MM.1S (cell line): ENCODE data around the gene MCTP2.
"Not testable (repeated sequence)": the region's sequence is repeated elsewhere in the genome, so short reads cannot be mapped to it uniquely, and the experiment has no call there.

Experiments used
- DNase-seq: peaks from one replicate; pipeline ENCODE4 v3.0.0-alpha.2; 2015
- H2AFZ ChIP-seq: fragments of 300-600 bp; sonication (generic); 2 replicates; pipeline ENCODE4 v1.6.0; 2016; ENCODE audit warnings: antibody characterized with exemption, low read length
- H3F3A ChIP-seq: fragments of 300-600 bp; sonication (generic); 2 replicates; pipeline ENCODE4 v1.6.1; 2016; ENCODE audit warnings: mild to moderate bottlenecking, antibody characterized with exemption, low read length, moderate library complexity, mixed read lengths; ENCODE audit not compliant: insufficient read depth
- H3K27ac ChIP-seq: fragments of 300-600 bp; sonication (generic); 2 replicates; pipeline ENCODE4 v1.5.1; 2016; ENCODE audit warnings: mild to moderate bottlenecking, low read length
- H3K27me3 ChIP-seq: fragments of 300-600 bp; sonication (generic); replicated peaks from 2 replicates; pipeline ENCODE4 v1.6.0; 2016; ENCODE audit warnings: low read length; ENCODE audit not compliant: insufficient read depth
- H3K36me3 ChIP-seq: fragments of 300-600 bp; sonication (generic); replicated peaks from 2 replicates; pipeline ENCODE4 v1.6.1; 2016; ENCODE audit warnings: mild to moderate bottlenecking, low read length, mixed read lengths; ENCODE audit not compliant: insufficient read depth
- H3K4me1 ChIP-seq: fragments of 300-600 bp; sonication (generic); 2 replicates; pipeline ENCODE4 v1.6.1; 2016; ENCODE audit warnings: low read length, mixed read lengths
- H3K4me2 ChIP-seq: fragments of 300-600 bp; sonication (generic); 2 replicates; pipeline ENCODE4 v1.6.0; 2016; ENCODE audit warnings: low read depth, low read length
- H3K4me3 ChIP-seq: fragments of 300-600 bp; sonication (generic); 2 replicates; pipeline ENCODE4 v1.5.1; 2016; ENCODE audit warnings: low read length, mixed read lengths
- H3K79me2 ChIP-seq: fragments of 300-600 bp; sonication (generic); 2 replicates; pipeline ENCODE4 v1.6.1; 2016; ENCODE audit warnings: mixed run types, low read length, mixed read lengths
- H3K9ac ChIP-seq: fragments of 300-600 bp; sonication (generic); 2 replicates; pipeline ENCODE4 v1.6.1; 2016; ENCODE audit warnings: low read length, mixed read lengths
- H3K9me2 ChIP-seq: fragments of 300-600 bp; sonication (generic); replicated peaks from 2 replicates; pipeline ENCODE4 v1.6.1; 2016; ENCODE audit warnings: mild to moderate bottlenecking, low read length, mixed read lengths; ENCODE audit not compliant: insufficient read depth
- H3K9me3 ChIP-seq: fragments of 300-600 bp; sonication (generic); replicated peaks from 2 replicates; pipeline ENCODE4 v1.6.1; 2016; ENCODE audit warnings: mild to moderate bottlenecking, low read length, mixed read lengths; ENCODE audit not compliant: insufficient read depth
- H4K20me1 ChIP-seq: fragments of 300-600 bp; sonication (generic); 2 replicates; pipeline ENCODE4 v1.6.1; 2016; ENCODE audit warnings: mild to moderate bottlenecking, low read length, moderate library complexity, mixed read lengths; ENCODE audit not compliant: insufficient read depth
- CTCF ChIP-seq: fragments of 300-600 bp; sonication (generic); IDR thresholded peaks from 2 replicates; pipeline ENCODE4 v1.5.1; 2016; ENCODE audit warnings: antibody characterized with exemption, low read length, mixed read lengths
- EZH2 ChIP-seq: fragments of 300-600 bp; sonication (generic); optimal IDR thresholded peaks from 2 replicates; pipeline ENCODE3; 2017; ENCODE audit warnings: low read depth, mild to moderate bottlenecking, antibody characterized with exemption, low read length, mixed read lengths
- EZH2phosphoT487 ChIP-seq: fragments of 300-600 bp; sonication (generic); IDR thresholded peaks from 2 replicates; pipeline ENCODE4 v1.6.1; 2018; ENCODE audit warnings: antibody characterized with exemption, low read length

Gene MCTP2

GRCh38 chr15:94493176-94493575, 261.8 kb downstream of the MCTP2 start:
- H3K36me3 ChIP-seq = no peaks in the 10 kb centered on the region
- no peak for DNase-seq
- H3K9me3 ChIP-seq = no peaks in the 10 kb centered on the region
- no peak for TF ChIP-seq EZH2phosphoT487
- no peak overlapping the region for H3K4me2 ChIP-seq
- H3K79me2 ChIP-seq = no peaks in the 10 kb centered on the region
- H3K9me2 ChIP-seq = no peaks in the 10 kb centered on the region
- no peak overlapping the region for H3K4me3 ChIP-seq
- H3K27me3 ChIP-seq = no peaks in the 10 kb centered on the region
- no peaks in the 10 kb centered on the region for H4K20me1 ChIP-seq
- no peaks in the 10 kb centered on the region for H3F3A ChIP-seq
- no peaks in the 10 kb centered on the region for H3K4me1 ChIP-seq
- no peak overlapping the region for H2AFZ ChIP-seq
- no peak overlapping the region for H3K27ac ChIP-seq
- H3K9ac ChIP-seq = no peak overlapping the region

- not testable (repeated sequence) for H4K20me1 ChIP-seq, H2AFZ ChIP-seq, H3K4me2 ChIP-seq, H3K9me3 ChIP-seq, H3K79me2 ChIP-seq, H3K27me3 ChIP-seq, H3K4me1 ChIP-seq, H3F3A ChIP-seq, H3K36me3 ChIP-seq, H3K27ac ChIP-seq, H3K9me2 ChIP-seq, DNase-seq, H3K9ac ChIP-seq, H3K4me3 ChIP-seq
Observed at GRCh38 chr15:94493586-94493985, 262.2 kb downstream of the MCTP2 start.

GRCh38 chr15:94494732-94495131, 263.4 kb downstream of the MCTP2 start:
- no peaks in the 10 kb centered on the region for H3K9me2 ChIP-seq
- no peaks in the 10 kb centered on the region for H4K20me1 ChIP-seq
- no peak overlapping the region for H3K9ac ChIP-seq
- TF ChIP-seq CTCF (no peak), EZH2 (no peak), EZH2phosphoT487 (no peak)
- no peak overlapping the region for H3K27ac ChIP-seq
- no peaks in the 10 kb centered on the region for H3K36me3 ChIP-seq
- no peaks in the 10 kb centered on the region for H3K27me3 ChIP-seq
- H3K9me3 ChIP-seq = no peaks in the 10 kb centered on the region
- H3K4me3 ChIP-seq = no peak overlapping the region
- H3K79me2 ChIP-seq = no peaks in the 10 kb centered on the region
- H2AFZ ChIP-seq = no peak overlapping the region
- H3K4me1 ChIP-seq = no peaks in the 10 kb centered on the region
- H3K4me2 ChIP-seq = no peak overlapping the region
- H3F3A ChIP-seq = no peaks in the 10 kb centered on the region
- DNase-seq = no peak

- no peak for DNase-seq
Observed at GRCh38 chr15:94503293-94503692, 271.9 kb downstream of the MCTP2 start.

More at GRCh38 chr15:94503293-94503692, 271.9 kb downstream of the MCTP2 start:
- Histone ChIP-seq H3K27me3 (no peaks in the 10 kb centered on the region), H3K9me3 (no peaks in the 10 kb centered on the region), H3K27ac (no peak overlapping the region), H3F3A (no peaks in the 10 kb centered on the region), H3K4me1 (no peaks in the 10 kb centered on the region), H3K36me3 (no peaks in the 10 kb centered on the region), H3K4me3 (no peak overlapping the region), H2AFZ (no peak overlapping the region), H3K9ac (no peak overlapping the region), H3K79me2 (no peaks in the 10 kb centered on the region), H3K4me2 (no peak overlapping the region), H3K9me2 (no peaks in the 10 kb centered on the region; the same call in 1 of the 2 replicates), H4K20me1 (no peaks in the 10 kb centered on the region)
- no peak for TF ChIP-seq EZH2phosphoT487
- TF ChIP-seq CTCF = no peak
- no peak for TF ChIP-seq EZH2
